GM19238 (cell line): Measurements from ENCODE around the gene CRHR1.
"Not testable (repeated sequence)": the region's sequence is repeated elsewhere in the genome, so short reads cannot be mapped to it uniquely, and the experiment has no call there.

ENCODE experiments used
- DNase-seq: peaks from one replicate; pipeline ENCODE4 v3.0.0; 2011; ENCODE audit warnings: low spot score; ENCODE audit not compliant: insufficient read length

CRHR1 gene

GRCh38 chr17:45844695-45845375 lies 60.7 kb downstream of the CRHR1 start, which contains the start of gene SPPL2C:
Gene SPPL2C (plus strand): TSS chr17:45844881. CDS start chr17:45844907, 26 bp downstream.
- DNase-seq = no peak

GRCh38 chr17:45845376-45846185 lies 61.5 kb downstream of the CRHR1 start:
- DNase-seq = no peak

GRCh38 chr17:45846223-45846622 lies 62.1 kb downstream of the CRHR1 start:
- DNase-seq = no peak

GRCh38 chr17:45846646-45847045 lies 62.5 kb downstream of the CRHR1 start:
- DNase-seq = no peak

- DNase-seq = no peak
Observed at GRCh38 chr17:45847101-45847500, 63.0 kb downstream of the CRHR1 start.

- DNase-seq = no peak
Observed at GRCh38 chr17:45847747-45848146, 63.6 kb downstream of the CRHR1 start.

- no peak for DNase-seq
Observed at GRCh38 chr17:45848405-45848804, 64.3 kb downstream of the CRHR1 start.

- no peak for DNase-seq
Observed at GRCh38 chr17:45848868-45849535, 64.9 kb downstream of the CRHR1 start.

- no peak for DNase-seq
Observed at GRCh38 chr17:45849536-45849990, 65.4 kb downstream of the CRHR1 start.

GRCh38 chr17:45850011-45850410 lies 65.9 kb downstream of the CRHR1 start:
- no peak for DNase-seq

- no peak for DNase-seq
Observed at GRCh38 chr17:45850468-45850867, 66.3 kb downstream of the CRHR1 start.

- DNase-seq = no peak
Observed at GRCh38 chr17:45851022-45851421, 66.9 kb downstream of the CRHR1 start.

GRCh38 chr17:45851464-45851863 lies 67.3 kb downstream of the CRHR1 start:
- DNase-seq = no peak

- no peak for DNase-seq
Observed at GRCh38 chr17:45851873-45852272, 67.8 kb downstream of the CRHR1 start.

- no peak for DNase-seq
Observed at GRCh38 chr17:45852535-45853297, 68.6 kb downstream of the CRHR1 start.

GRCh38 chr17:45854209-45854608 lies 70.1 kb downstream of the CRHR1 start:
- DNase-seq = no peak

GRCh38 chr17:45855691-45856336 lies 71.7 kb downstream of the CRHR1 start:
- DNase-seq = no peak

- DNase-seq = no peak
Observed at GRCh38 chr17:45857977-45858708, 74.0 kb downstream of the CRHR1 start.

GRCh38 chr17:45861165-45861564 lies 77.0 kb downstream of the CRHR1 start:
- DNase-seq = no peak

- not testable (repeated sequence) for DNase-seq
Observed at GRCh38 chr17:45862127-45862526, 78.0 kb downstream of the CRHR1 start.
